IMR-90 (cell line): ENCODE results near the gene NDUFAB1. TPM values are rescaled to one million over a fixed set of nuclear protein-coding genes. Genes with fewer than 3 reads are reported as not detected.

ENCODE experiments used
- ATAC-seq: fragments of 200-7000 bp; cut with Tn5 transposase; 2 replicates; pipeline ENCODE4 v1.9.1; 2020; ENCODE audit warnings: low read depth, mild to moderate bottlenecking, moderate library complexity
- BruUV-seq: library from RNA; stranded (reverse); fragments of 400-500 nt; replicated peaks from 2 replicates; lab custom pipeline; 2021; lab: Mats Ljungman, UMichigan
- CTCF ChIA-PET: fragments of 300-600 bp; formaldehyde crosslinking; extraction: SDS; loops from one replicate; lab custom pipeline; 2021; ENCODE audit warnings: antibody characterized with exemption; lab: Yijun Ruan, JAX
- POLR2A ChIA-PET: fragments of 300-600 bp; sonication (Branson Sonifier 250); formaldehyde crosslinking; loops from one replicate; lab custom pipeline; 2022; ENCODE audit warnings: antibody characterized with exemption; ENCODE audit not compliant: unreplicated experiment; lab: Charles Lee
- DNase-seq: peaks from one replicate; pipeline ENCODE4 v3.0.0; 2013
- H2AFZ ChIP-seq: replicated peaks from 2 replicates; pipeline ENCODE3; 2013; ENCODE audit warnings: low read length, mild to moderate bottlenecking; ENCODE audit not compliant: poor library complexity
- H2AK5ac ChIP-seq: 2 replicates; pipeline ENCODE4 v1.6.1; 2013; ENCODE audit warnings: low read depth, low read length, inconsistent platforms
- H2AK9ac ChIP-seq: replicated peaks from 2 replicates; pipeline ENCODE3; 2013; ENCODE audit warnings: mild to moderate bottlenecking, low read depth, low read length, moderate library complexity; ENCODE audit not compliant: poor library complexity
- H2BK120ac ChIP-seq: 2 replicates; pipeline ENCODE4 v1.6.1; 2013; ENCODE audit warnings: low read depth, low read length, inconsistent platforms
- H2BK15ac ChIP-seq: 3 replicates; pipeline ENCODE4 v1.6.1; 2013; ENCODE audit warnings: low read depth, low read length, inconsistent platforms
- H2BK20ac ChIP-seq: 2 replicates; pipeline ENCODE4 v1.6.1; 2013; ENCODE audit warnings: low read depth, mild to moderate bottlenecking, inconsistent platforms, low read length, moderate library complexity
- H2BK5ac ChIP-seq: 2 replicates; pipeline ENCODE4 v1.6.1; 2013; ENCODE audit warnings: mild to moderate bottlenecking, low read depth, low read length, inconsistent platforms; ENCODE audit not compliant: poor library complexity, severe bottlenecking
- H3K14ac ChIP-seq: replicated peaks from 2 replicates; pipeline ENCODE4 v1.6.1; 2013; ENCODE audit warnings: low read depth, low read length, inconsistent platforms
- H3K18ac ChIP-seq: 2 replicates; pipeline ENCODE4 v1.6.1; 2013; ENCODE audit warnings: low read depth, low read length, control low read depth
- H3K23ac ChIP-seq: 2 replicates; pipeline ENCODE4 v1.6.1; 2013; ENCODE audit warnings: low read depth, low read length, inconsistent platforms
- H3K27ac ChIP-seq: 2 replicates; pipeline ENCODE4 v1.5.1; 2013; ENCODE audit warnings: mild to moderate bottlenecking, control low read depth, low read length; ENCODE audit not compliant: insufficient read depth
- H3K27me3 ChIP-seq: 2 replicates; pipeline ENCODE4 v1.6.1; 2013; ENCODE audit warnings: low read length; ENCODE audit not compliant: control insufficient read depth, insufficient read depth
- H3K36me3 ChIP-seq: 2 replicates; pipeline ENCODE4 v1.6.1; 2013; ENCODE audit warnings: low read length, mixed read lengths; ENCODE audit not compliant: control insufficient read depth, insufficient read depth
- H3K4ac ChIP-seq: 2 replicates; pipeline ENCODE4 v1.6.1; 2013; ENCODE audit warnings: low read depth, low read length, inconsistent platforms
- H3K4me1 ChIP-seq: 2 replicates; pipeline ENCODE4 v1.6.1; 2013; ENCODE audit warnings: low read length, mixed read lengths; ENCODE audit not compliant: control insufficient read depth, insufficient read depth
- H3K4me2 ChIP-seq: 2 replicates; pipeline ENCODE4 v1.6.1; 2013; ENCODE audit warnings: low read depth, mild to moderate bottlenecking, control low read depth, low read length, moderate library complexity
- H3K4me3 ChIP-seq: 2 replicates; pipeline ENCODE4 v1.5.1; 2013; ENCODE audit warnings: low read depth, mild to moderate bottlenecking, control low read depth, low read length, moderate library complexity; ENCODE audit not compliant: insufficient read depth
- H3K56ac ChIP-seq: 2 replicates; pipeline ENCODE4 v1.6.1; 2013; ENCODE audit warnings: low read length, inconsistent platforms; ENCODE audit not compliant: insufficient read depth; ENCODE audit errors: extremely low read depth
- H3K79me1 ChIP-seq, 2 experiments: 2 replicates each; pipeline ENCODE4 v1.6.1; 2013; ENCODE audit warnings: low read length in 2 of 2, inconsistent platforms in 1 of 2, low read depth in 1 of 2
- H3K9ac ChIP-seq: 2 replicates; pipeline ENCODE4 v1.6.1; 2013; ENCODE audit warnings: low read depth, low read length, control low read depth
- H3K9me1 ChIP-seq: 2 replicates; pipeline ENCODE4 v1.6.1; 2013; ENCODE audit warnings: low read length, inconsistent platforms; ENCODE audit not compliant: insufficient read depth
- H3K9me3 ChIP-seq: 2 replicates; pipeline ENCODE4 v1.6.1; 2013; ENCODE audit warnings: low read length; ENCODE audit not compliant: control insufficient read depth, insufficient read depth
- H4K20me1 ChIP-seq: 2 replicates; pipeline ENCODE4 v1.6.1; 2013; ENCODE audit warnings: low read length, inconsistent platforms; ENCODE audit not compliant: insufficient read depth
- H4K5ac ChIP-seq: 2 replicates; pipeline ENCODE4 v1.6.1; 2013; ENCODE audit warnings: mild to moderate bottlenecking, low read depth, low read length, control low read depth
- H4K8ac ChIP-seq, 2 experiments: 2 replicates each; pipeline ENCODE4 v1.6.1; 2013; ENCODE audit warnings: low read depth in 2 of 2, low read length in 2 of 2, control low read depth in 1 of 2, inconsistent platforms in 1 of 2
- H4K91ac ChIP-seq: 2 replicates; pipeline ENCODE4 v1.6.1; 2013; ENCODE audit warnings: low read depth, low read length, inconsistent platforms; ENCODE audit not compliant: insufficient read depth
- BHLHE40 ChIP-seq: fragments of 150-350 bp; IDR thresholded peaks from 2 replicates; pipeline ENCODE4 v1.6.1; 2016; ENCODE audit warnings: mild to moderate bottlenecking, low read depth, low read length
- CEBPB ChIP-seq: IDR thresholded peaks from 2 replicates; pipeline ENCODE4 v1.6.1; 2012; ENCODE audit warnings: low read depth, low read length, improper control_type of control experiment
- CHD1 ChIP-seq: IDR thresholded peaks from 2 replicates; pipeline ENCODE4 v1.6.1; 2012; ENCODE audit warnings: low read depth, low read length, improper control_type of control experiment
- ELK1 ChIP-seq: fragments of 150-350 bp; IDR thresholded peaks from 2 replicates; pipeline ENCODE4 v1.6.1; 2016; ENCODE audit warnings: low read depth, mild to moderate bottlenecking, low read length, moderate library complexity, borderline replicate concordance
- FOS ChIP-seq: fragments of 150-350 bp; IDR thresholded peaks from 2 replicates; pipeline ENCODE4 v1.6.1; 2016; ENCODE audit warnings: low read depth, low read length
- MAFK ChIP-seq: IDR thresholded peaks from 2 replicates; pipeline ENCODE4 v1.6.1; 2012; ENCODE audit warnings: low read depth, low read length, improper control_type of control experiment
- MAZ ChIP-seq: IDR thresholded peaks from 2 replicates; pipeline ENCODE4 v1.6.1; 2012; ENCODE audit warnings: low read depth, mild to moderate bottlenecking, low read length, improper control_type of control experiment, moderate library complexity, borderline replicate concordance
- MXI1 ChIP-seq: IDR thresholded peaks from 2 replicates; pipeline ENCODE4 v1.6.1; 2012; ENCODE audit warnings: low read depth, mild to moderate bottlenecking, low read length, moderate library complexity, borderline replicate concordance
- NFE2L2 ChIP-seq: fragments of 150-350 bp; IDR thresholded peaks from 2 replicates; pipeline ENCODE4 v1.6.1; 2016; ENCODE audit warnings: low read depth, mild to moderate bottlenecking, low read length
- POLR2A ChIP-seq: IDR thresholded peaks from 2 replicates; pipeline ENCODE4 v1.6.1; 2012; ENCODE audit warnings: mild to moderate bottlenecking, low read depth, low read length
- RAD21 ChIP-seq: IDR thresholded peaks from 2 replicates; pipeline ENCODE4 v1.6.1; 2012; ENCODE audit warnings: low read length, improper control_type of control experiment
- RCOR1 ChIP-seq: IDR thresholded peaks from 2 replicates; pipeline ENCODE4 v1.6.1; 2012; ENCODE audit warnings: mild to moderate bottlenecking, low read length, improper control_type of control experiment; ENCODE audit not compliant: insufficient replicate concordance
- RFX5 ChIP-seq: IDR thresholded peaks from 2 replicates; pipeline ENCODE4 v1.8.0; 2012; ENCODE audit warnings: low read depth, mild to moderate bottlenecking, low read length, moderate library complexity
- SMC3 ChIP-seq: fragments of 150-350 bp; IDR thresholded peaks from 2 replicates; pipeline ENCODE4 v1.6.1; 2016; ENCODE audit warnings: low read depth, mild to moderate bottlenecking, antibody characterized with exemption, low read length, moderate library complexity
- USF2 ChIP-seq: fragments of 150-350 bp; IDR thresholded peaks from 2 replicates; pipeline ENCODE4 v1.6.1; 2017; ENCODE audit warnings: mild to moderate bottlenecking, antibody characterized with exemption, low read length, low read depth
- dilution Hi-C: fragments of 300-500 bp; cut with HindIII; formaldehyde crosslinking; loops from one replicate; pipeline ENCODE4 v1.14.3; 2018; ENCODE audit warnings: low sequenced_read_pairs; ENCODE audit not compliant: unreplicated experiment
- in situ Hi-C: fragments of 300-500 bp; cut with MboI; formaldehyde crosslinking; loops from 3 replicates; pipeline ENCODE4 v1.14.3; 2019; ENCODE audit warnings: low sequenced_read_pairs, inconsistent platforms, mixed read lengths
- intact Hi-C: fragments of 100-400 bp; cut with micrococcal nuclease; formaldehyde crosslinking; loops from 2 replicates; pipeline ENCODE4 v1.10.0; 2022
- polyA plus RNA-seq, 3 experiments: library from polyadenylated mRNA; depleted of rRNA; stranded (reverse); fragments of >200 nt; gene quantifications; 2 replicates each; pipeline ENCODE4 v1.2.3, GENCODE V29; 2012; ENCODE audit warnings: low replicate concordance in 1 of 3
- total RNA-seq: library from RNA; depleted of rRNA; stranded (reverse); fragments of >200 nt; gene quantifications from 2 replicates; pipeline ENCODE4 v1.2.3, GENCODE V29; 2012

The NDUFAB1 gene
- total and polyA plus RNA-seq, 2 of the 4 experiments (the other 2 are of a cell fraction): 117 to 146 TPM

- ChIA-PET CTCF (no interaction called here), POLR2A (no interaction called here)
- Histone ChIP-seq H4K91ac (no peak overlapping the region), H3K79me1 (no peaks in the 10 kb centered on the region), H3K27me3 (no peaks in the 10 kb centered on the region), H3K4ac (no peak overlapping the region), H3K9me1 (no peaks in the 10 kb centered on the region), H3K4me2 (no peak overlapping the region), H4K5ac (no peak overlapping the region), H4K20me1 (no peaks in the 10 kb centered on the region), H3K4me3 (no peak overlapping the region), H2AK5ac (no peak overlapping the region), H3K4me1 (no peaks in the 10 kb centered on the region), H3K9me3 (no peaks in the 10 kb centered on the region), H4K8ac (no peak overlapping the region), H3K23ac (no peak overlapping the region), H2BK120ac (no peak overlapping the region), H2BK15ac (no peak overlapping the region), H3K27ac (no peak overlapping the region), H3K56ac (no peak overlapping the region), H2BK20ac (no peak overlapping the region), H2AFZ (no peak overlapping the region), H2BK5ac (no peak overlapping the region), H2AK9ac (no peak overlapping the region), H3K18ac (no peak overlapping the region), H3K9ac (no peak overlapping the region), H3K14ac (no peak overlapping the region), H3K36me3 (peaks cover 27% of the 10 kb centered on the region)
- no peak for ATAC-seq
- dilution Hi-C loops: no loop called here
- intact Hi-C loops: no loop called here
- in situ Hi-C loops: loop anchor here (5.0 kb wide), 1 partner anchor 52 kb away; no protein-coding TSS in a partner anchor
- TF ChIP-seq RFX5: no peak
- no peak for TF ChIP-seq POLR2A
- TF ChIP-seq USF2: no peak
- no peak for TF ChIP-seq BHLHE40
- TF ChIP-seq CHD1: no peak
- no peak for TF ChIP-seq NFE2L2
- no peak for TF ChIP-seq FOS
- no peak for TF ChIP-seq CEBPB
- TF ChIP-seq MAZ: no peak
- no peak for TF ChIP-seq MAFK
- no peak for TF ChIP-seq RAD21
- TF ChIP-seq SMC3: no peak
- TF ChIP-seq ELK1: no peak
- TF ChIP-seq RCOR1: no peak
- TF ChIP-seq MXI1: no peak
- DNase-seq: no peak
- BruUV-seq: no TSS peak
These were observed 28.0 kb upstream of the NDUFAB1 start for GRCh38 chr16:23624092-23624491.
